ENCODE results near the gene CS.

GRCh38 chr12:56307221-56307965, 7.3 kb upstream of the CS start:
- no peak for TF ChIP-seq CTCF (IDR thresholded peaks at IDR 0.05; ENCODE audit: low read depth, low read length, poor library complexity, severe bottlenecking)
- TF ChIP-seq EZH2phosphoT487 (IDR thresholded peaks at IDR 0.05; ENCODE audit: borderline replicate concordance, low read length) = no peak
